ENCODE measurements around the gene PPP2R1B. TPM values are rescaled to one million over a fixed set of nuclear protein-coding genes. Genes with fewer than 3 reads are reported as not detected.

PPP2R1B gene
- total RNA-seq, 3 donors from 2014 or later (not counting 1 experiment from before 2014, with no cell fraction given): 32.6 to 41.4 (median 40.8) TPM

- no peaks in the 10 kb centered on the region for H3K4me1 ChIP-seq (ENCODE audit: control insufficient read depth, insufficient read depth, low read length)
- TF ChIP-seq CTCF (IDR thresholded peaks at IDR 0.05): no peak
- no peaks in the 10 kb centered on the region for H3K27me3 ChIP-seq (ENCODE audit: control insufficient read depth, insufficient read depth, low read length)
- H3K27ac ChIP-seq (ENCODE audit: low read length): no peak overlapping the region
- no peaks in the 10 kb centered on the region for H3K27me3 Mint-ChIP-seq (ENCODE audit: low read depth in 2 of 2)
- no peaks in the 10 kb centered on the region for H3K9me3 ChIP-seq (ENCODE audit: control insufficient read depth, insufficient read depth, low read length)
- WGBS (ENCODE audit: insufficient coverage): no CpG with 5 or more reads among the region's 3 CpGs
- no peaks in the 10 kb centered on the region for H3K36me3 ChIP-seq (ENCODE audit: control insufficient read depth, insufficient read depth, low read length)
- no peak overlapping the region for H3K4me3 ChIP-seq (ENCODE audit: low read length)
- no peak overlapping the region for H3K27ac Mint-ChIP-seq
- ATAC-seq (no peak), DNase-seq (no peak)
- H3K4me3 Mint-ChIP-seq: no peak overlapping the region
- intact Hi-C loops (cut with micrococcal nuclease): no loop called here
- H3K4me1 Mint-ChIP-seq: no peaks in the 10 kb centered on the region
- no peaks in the 10 kb centered on the region for H3K36me3 Mint-ChIP-seq
- no peaks in the 10 kb centered on the region for H3K9me3 Mint-ChIP-seq
Measured at GRCh38 chr11:111680486-111681175, 85.6 kb downstream of the PPP2R1B start.

Other genes starting within 250 kb of the PPP2R1B start
- gene LAYN, start 225.7 kb downstream of the PPP2R1B start, total RNA-seq: 1 to 10 TPM in 1 of 3 donors, under 1 TPM in 1, not detected in 1; 0.94 to 1.8 TPM
- 10 to 100 TPM in 1 of 3 donors, 1 to 10 TPM in 2; 7.1 to 14.3 (median 8.4) TPM for gene SIK2, start 163.9 kb downstream of the PPP2R1B start, total RNA-seq
- gene ALG9, start 105.2 kb upstream of the PPP2R1B start, total RNA-seq: 10 to 100 TPM; 30.6 to 37.1 (median 35.4) TPM
- gene FDXACB1, start 112.8 kb upstream of the PPP2R1B start, total RNA-seq: 1 to 10 TPM; 2.0 to 4.0 (median 3.3) TPM
- 1 to 10 TPM; 5.9 to 9.2 (median 7.6) TPM for gene CFAP68, start 113.2 kb upstream of the PPP2R1B start, total RNA-seq
- not detected for gene CRYAB, start 145.4 kb upstream of the PPP2R1B start, total RNA-seq
- not detected for gene HSPB2, start 146.3 kb upstream of the PPP2R1B start, total RNA-seq
- gene C11orf52, start 152.5 kb upstream of the PPP2R1B start, total RNA-seq: not detected
- 1 to 10 TPM in 1 of 3 donors, under 1 TPM in 2; 0.26 to 1.0 (median 0.57) TPM for gene DIXDC1, start 171.0 kb upstream of the PPP2R1B start, total RNA-seq

Measured in natural killer cell (primary cell).